PFSK-1 (cell line): ENCODE results near the gene SDK1.

ENCODE experiments used
- POLR2AphosphoS5 ChIP-seq: IDR thresholded peaks from 2 replicates; pipeline ENCODE4 v1.6.1; 2012; ENCODE audit warnings: low read depth, mild to moderate bottlenecking, control low read depth, low read length, moderate library complexity
- TAF1 ChIP-seq: IDR thresholded peaks from 2 replicates; pipeline ENCODE4 v1.6.1; 2012; ENCODE audit warnings: low read length, control low read depth, borderline replicate concordance; ENCODE audit not compliant: insufficient read depth

GRCh38 chr7:3594901-3595300 lies 293.8 kb downstream of the SDK1 start:
- no peak for TF ChIP-seq TAF1
- TF ChIP-seq POLR2AphosphoS5: no peak
